Peyer's patch (tissue), 4 donors: ENCODE measurements around the gene E2F4.

Experiments used
- POLR2A ChIP-seq, 2 donors: fragments of 450-650 bp; IDR thresholded peaks; one replicate each; pipeline ENCODE4 v1.5.1; 2017; ENCODE audit warnings: antibody characterized with exemption in 2 of 2, mild to moderate bottlenecking in 2 of 2, moderate library complexity in 2 of 2
- TF ChIP-seq, protein P1 (sequence below), 6 experiments: fragments of 450-650 bp in 4 of 6; fragments of 200-600 bp in 2 of 6; sonication (generic) in 1 of 6; IDR thresholded peaks; one replicate each; pipeline ENCODE4 v1.5.1; 2017 to 2019; ENCODE audit warnings: antibody characterized with exemption in 6 of 6, mild to moderate bottlenecking in 3 of 6, moderate library complexity in 1 of 6

GRCh38 chr16:67154578-67155294 lies 37.2 kb upstream of the E2F4 start:
- TF ChIP-seq, protein P1, sequence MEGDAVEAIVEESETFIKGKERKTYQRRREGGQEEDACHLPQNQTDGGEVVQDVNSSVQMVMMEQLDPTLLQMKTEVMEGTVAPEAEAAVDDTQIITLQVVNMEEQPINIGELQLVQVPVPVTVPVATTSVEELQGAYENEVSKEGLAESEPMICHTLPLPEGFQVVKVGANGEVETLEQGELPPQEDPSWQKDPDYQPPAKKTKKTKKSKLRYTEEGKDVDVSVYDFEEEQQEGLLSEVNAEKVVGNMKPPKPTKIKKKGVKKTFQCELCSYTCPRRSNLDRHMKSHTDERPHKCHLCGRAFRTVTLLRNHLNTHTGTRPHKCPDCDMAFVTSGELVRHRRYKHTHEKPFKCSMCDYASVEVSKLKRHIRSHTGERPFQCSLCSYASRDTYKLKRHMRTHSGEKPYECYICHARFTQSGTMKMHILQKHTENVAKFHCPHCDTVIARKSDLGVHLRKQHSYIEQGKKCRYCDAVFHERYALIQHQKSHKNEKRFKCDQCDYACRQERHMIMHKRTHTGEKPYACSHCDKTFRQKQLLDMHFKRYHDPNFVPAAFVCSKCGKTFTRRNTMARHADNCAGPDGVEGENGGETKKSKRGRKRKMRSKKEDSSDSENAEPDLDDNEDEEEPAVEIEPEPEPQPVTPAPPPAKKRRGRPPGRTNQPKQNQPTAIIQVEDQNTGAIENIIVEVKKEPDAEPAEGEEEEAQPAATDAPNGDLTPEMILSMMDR (IDR thresholded peaks at IDR 0.05), result no peak
- no peak for TF ChIP-seq POLR2A (IDR thresholded peaks at IDR 0.05)
